Ishikawa (cell line): ENCODE results near the gene LGR4.

Source experiments
- CEBPB ChIP-seq: IDR thresholded peaks from 2 replicates; pipeline ENCODE4 v1.6.1; 2012
- CREB1 ChIP-seq: IDR thresholded peaks from 2 replicates; pipeline ENCODE4 v1.6.1; 2012; ENCODE audit warnings: low read depth
- EGR1 ChIP-seq: IDR thresholded peaks from 2 replicates; pipeline ENCODE4 v1.6.1; 2012
- EP300 ChIP-seq: IDR thresholded peaks from 2 replicates; pipeline ENCODE4 v1.6.1; 2012; ENCODE audit warnings: borderline replicate concordance
- FOXM1 ChIP-seq: IDR thresholded peaks from 2 replicates; pipeline ENCODE4 v1.6.1; 2012; ENCODE audit warnings: low read depth, borderline replicate concordance
- NFIC ChIP-seq: IDR thresholded peaks from 2 replicates; pipeline ENCODE4 v1.6.1; 2012
- RAD21 ChIP-seq: IDR thresholded peaks from 2 replicates; pipeline ENCODE4 v1.6.1; 2012; ENCODE audit warnings: low read depth
- TAF1 ChIP-seq: IDR thresholded peaks from 2 replicates; pipeline ENCODE4 v1.6.1; 2012; ENCODE audit warnings: low read depth, mild to moderate bottlenecking
- TCF12 ChIP-seq: IDR thresholded peaks from 2 replicates; pipeline ENCODE4 v1.6.1; 2012; ENCODE audit warnings: low read depth
- TEAD4 ChIP-seq: IDR thresholded peaks from 2 replicates; pipeline ENCODE4 v1.6.1; 2012
- YY1 ChIP-seq: IDR thresholded peaks from 2 replicates; pipeline ENCODE4 v1.6.1; 2012; ENCODE audit warnings: low read depth
- ZBTB7A ChIP-seq: IDR thresholded peaks from 2 replicates; pipeline ENCODE4 v1.6.1; 2012; ENCODE audit warnings: low read depth
- TF ChIP-seq, protein P1 (sequence below): IDR thresholded peaks from 2 replicates; pipeline ENCODE4 v1.6.1; 2012; ENCODE audit warnings: low read depth, mild to moderate bottlenecking
- TF ChIP-seq, protein P2 (sequence below): IDR thresholded peaks from 2 replicates; pipeline ENCODE4 v1.6.1; 2012
- TF ChIP-seq, protein P3 (sequence below): IDR thresholded peaks from 2 replicates; pipeline ENCODE4 v1.6.1; 2012

Gene LGR4

DNA sequence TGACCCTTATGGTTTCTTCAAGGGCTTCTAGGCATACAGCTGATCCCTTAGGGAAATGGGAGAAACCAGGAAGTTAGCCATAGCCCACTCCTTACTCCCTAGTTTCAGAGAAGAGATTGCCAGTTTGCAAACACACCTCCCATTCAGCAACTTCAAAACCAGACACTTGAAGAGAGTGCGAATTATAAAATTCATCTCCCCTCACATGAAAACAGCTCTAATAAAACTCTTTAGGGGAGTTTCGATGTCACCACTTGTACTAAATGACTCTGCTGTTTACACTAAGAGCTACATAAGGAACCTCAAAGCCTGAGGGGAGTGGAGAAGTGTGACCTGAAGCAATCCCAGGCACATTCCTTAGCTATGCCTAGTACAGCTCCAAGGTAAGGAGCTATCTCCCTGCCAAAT, 8.3 kb downstream of the LGR4 start:
- TF ChIP-seq RAD21, result no peak

DNA sequence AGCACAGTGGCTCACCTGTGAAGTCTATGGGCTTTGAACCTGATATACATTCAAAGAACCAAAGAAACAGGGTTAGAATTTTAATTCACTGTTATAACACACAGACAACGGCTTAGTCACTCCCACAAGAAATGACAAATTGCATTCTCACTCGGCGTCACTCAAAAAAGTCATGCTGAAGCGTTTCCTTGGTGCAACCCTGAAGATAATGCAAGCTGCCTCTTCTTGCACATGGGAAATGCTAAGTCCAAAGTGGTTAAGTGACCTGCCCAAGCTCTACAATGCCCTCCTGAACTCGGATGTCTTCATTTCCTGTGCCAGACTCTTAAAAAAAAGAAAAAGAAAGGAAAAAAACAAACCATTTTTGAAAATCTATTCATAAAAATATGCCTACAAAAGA, 10.0 kb downstream of the LGR4 start:
- TF ChIP-seq TAF1, result no peak
- no peak for TF ChIP-seq YY1
- TF ChIP-seq FOXM1, result no peak
- no peak for TF ChIP-seq EP300

DNA sequence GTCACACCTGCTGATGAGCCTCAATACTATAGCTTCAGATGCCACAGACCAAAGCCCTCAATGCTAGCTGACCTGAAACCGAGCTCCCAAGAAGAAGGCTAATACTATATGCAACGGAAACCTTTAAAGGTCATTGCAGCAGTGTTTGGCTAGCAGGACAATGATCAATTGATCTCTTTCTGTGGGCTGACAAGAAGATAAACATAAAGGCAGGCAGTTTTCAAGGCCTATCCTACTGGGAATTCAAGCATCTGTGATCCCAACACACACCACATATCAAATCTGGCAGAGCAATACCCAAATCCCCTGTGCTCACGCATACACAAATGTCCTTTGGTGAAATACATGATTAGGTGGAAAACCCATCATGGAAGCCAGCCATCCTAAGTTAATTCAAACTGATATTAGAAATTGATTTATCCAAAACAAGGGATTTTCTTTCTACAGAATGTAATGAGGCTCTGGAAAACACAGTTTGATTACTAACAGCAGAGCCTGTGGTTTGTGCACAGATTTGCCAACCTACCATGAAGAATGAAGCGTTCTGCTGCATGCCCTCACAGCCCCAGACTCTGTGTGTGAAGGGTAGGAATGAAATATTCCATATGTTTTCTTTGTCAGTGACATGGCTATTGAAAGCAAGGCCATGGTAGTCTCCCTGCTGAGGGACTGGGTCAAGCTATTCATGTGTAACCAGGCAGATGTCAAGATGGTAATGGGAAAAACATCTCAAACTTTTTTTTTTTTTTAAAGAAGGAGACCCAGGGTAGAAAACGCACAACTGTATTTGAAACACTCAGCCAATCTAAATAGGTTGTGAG, 12.2 kb downstream of the LGR4 start:
- TF ChIP-seq ZBTB7A (no peak), CREB1 (no peak), TAF1 (no peak), TCF12 (no peak), EGR1 (no peak), TEAD4 (no peak)
- TF ChIP-seq, protein P1, sequence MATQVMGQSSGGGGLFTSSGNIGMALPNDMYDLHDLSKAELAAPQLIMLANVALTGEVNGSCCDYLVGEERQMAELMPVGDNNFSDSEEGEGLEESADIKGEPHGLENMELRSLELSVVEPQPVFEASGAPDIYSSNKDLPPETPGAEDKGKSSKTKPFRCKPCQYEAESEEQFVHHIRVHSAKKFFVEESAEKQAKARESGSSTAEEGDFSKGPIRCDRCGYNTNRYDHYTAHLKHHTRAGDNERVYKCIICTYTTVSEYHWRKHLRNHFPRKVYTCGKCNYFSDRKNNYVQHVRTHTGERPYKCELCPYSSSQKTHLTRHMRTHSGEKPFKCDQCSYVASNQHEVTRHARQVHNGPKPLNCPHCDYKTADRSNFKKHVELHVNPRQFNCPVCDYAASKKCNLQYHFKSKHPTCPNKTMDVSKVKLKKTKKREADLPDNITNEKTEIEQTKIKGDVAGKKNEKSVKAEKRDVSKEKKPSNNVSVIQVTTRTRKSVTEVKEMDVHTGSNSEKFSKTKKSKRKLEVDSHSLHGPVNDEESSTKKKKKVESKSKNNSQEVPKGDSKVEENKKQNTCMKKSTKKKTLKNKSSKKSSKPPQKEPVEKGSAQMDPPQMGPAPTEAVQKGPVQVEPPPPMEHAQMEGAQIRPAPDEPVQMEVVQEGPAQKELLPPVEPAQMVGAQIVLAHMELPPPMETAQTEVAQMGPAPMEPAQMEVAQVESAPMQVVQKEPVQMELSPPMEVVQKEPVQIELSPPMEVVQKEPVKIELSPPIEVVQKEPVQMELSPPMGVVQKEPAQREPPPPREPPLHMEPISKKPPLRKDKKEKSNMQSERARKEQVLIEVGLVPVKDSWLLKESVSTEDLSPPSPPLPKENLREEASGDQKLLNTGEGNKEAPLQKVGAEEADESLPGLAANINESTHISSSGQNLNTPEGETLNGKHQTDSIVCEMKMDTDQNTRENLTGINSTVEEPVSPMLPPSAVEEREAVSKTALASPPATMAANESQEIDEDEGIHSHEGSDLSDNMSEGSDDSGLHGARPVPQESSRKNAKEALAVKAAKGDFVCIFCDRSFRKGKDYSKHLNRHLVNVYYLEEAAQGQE, result no peak
- TF ChIP-seq, protein P2, sequence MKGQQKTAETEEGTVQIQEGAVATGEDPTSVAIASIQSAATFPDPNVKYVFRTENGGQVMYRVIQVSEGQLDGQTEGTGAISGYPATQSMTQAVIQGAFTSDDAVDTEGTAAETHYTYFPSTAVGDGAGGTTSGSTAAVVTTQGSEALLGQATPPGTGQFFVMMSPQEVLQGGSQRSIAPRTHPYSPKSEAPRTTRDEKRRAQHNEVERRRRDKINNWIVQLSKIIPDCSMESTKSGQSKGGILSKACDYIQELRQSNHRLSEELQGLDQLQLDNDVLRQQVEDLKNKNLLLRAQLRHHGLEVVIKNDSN, result no peak

DNA sequence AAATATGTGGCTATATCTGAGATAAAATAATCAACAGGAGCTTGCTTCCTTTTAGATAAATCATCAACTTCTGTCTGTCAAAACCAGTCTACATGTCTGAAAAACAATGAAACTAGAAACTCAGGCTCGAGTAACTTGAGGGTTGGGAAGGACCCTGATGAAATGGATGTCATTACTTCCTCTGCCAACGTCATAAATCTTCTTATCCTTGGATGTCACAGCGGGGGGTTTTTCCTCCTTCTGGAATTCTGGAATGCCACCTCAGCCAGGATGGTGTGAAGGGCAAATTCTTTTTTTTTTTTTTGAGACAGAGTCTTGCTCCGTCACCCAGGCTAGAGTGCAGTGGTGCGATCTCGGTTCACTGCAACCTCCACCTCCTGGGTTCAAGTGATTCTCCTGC, 13.4 kb downstream of the LGR4 start:
- TF ChIP-seq EGR1, result no peak
- TF ChIP-seq RAD21, result no peak
- no peak for TF ChIP-seq TEAD4
- no peak for TF ChIP-seq FOXM1
- TF ChIP-seq TCF12, result no peak
- TF ChIP-seq, protein P2, result no peak
- TF ChIP-seq CREB1, result no peak
- no peak for TF ChIP-seq ZBTB7A
- TF ChIP-seq, protein P1, result no peak
- TF ChIP-seq TAF1, result no peak
- no peak for TF ChIP-seq EP300
- TF ChIP-seq NFIC, result no peak
- TF ChIP-seq, protein P3, sequence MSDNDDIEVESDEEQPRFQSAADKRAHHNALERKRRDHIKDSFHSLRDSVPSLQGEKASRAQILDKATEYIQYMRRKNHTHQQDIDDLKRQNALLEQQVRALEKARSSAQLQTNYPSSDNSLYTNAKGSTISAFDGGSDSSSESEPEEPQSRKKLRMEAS, result no peak
- no peak for TF ChIP-seq CEBPB
- no peak for TF ChIP-seq YY1

DNA sequence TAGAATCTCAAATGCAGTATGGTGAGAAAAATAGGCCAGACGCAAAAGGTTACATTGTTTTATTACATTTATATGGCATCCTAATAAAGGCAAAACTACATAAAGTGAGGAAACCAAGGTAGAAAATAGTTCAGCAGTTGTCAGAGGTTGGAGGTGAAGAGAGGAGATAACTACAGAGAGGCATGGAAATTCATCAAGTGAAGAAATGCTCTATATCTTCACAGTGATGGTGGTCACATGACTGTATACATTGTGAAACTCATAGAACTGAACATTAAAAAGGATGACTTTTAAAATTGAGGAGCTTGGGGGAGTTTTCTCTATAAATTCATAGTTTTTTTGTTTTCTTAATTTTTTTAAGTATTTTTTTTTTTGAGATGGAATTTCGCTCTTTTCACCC, 14.4 kb downstream of the LGR4 start:
- TF ChIP-seq TEAD4, result no peak
- TF ChIP-seq, protein P1, result no peak
- no peak for TF ChIP-seq FOXM1
- no peak for TF ChIP-seq NFIC
- TF ChIP-seq YY1, result no peak
